HFF-Myc (cell line): Measurements from ENCODE around the gene ELAPOR1.

ENCODE experiments used
- DNase-seq: peaks from one replicate; pipeline ENCODE4 v3.0.0-alpha.2; 2011; ENCODE audit warnings: low read depth; ENCODE audit errors: extremely low read depth
- H3K4me3 ChIP-seq: replicated peaks from 2 replicates; pipeline ENCODE4 v1.5.1; 2011; ENCODE audit warnings: low read depth, mild to moderate bottlenecking, control low read depth, low read length
- TF ChIP-seq, protein P1 (sequence below): IDR thresholded peaks from 2 replicates; pipeline ENCODE4 v1.5.1; 2012; ENCODE audit warnings: mild to moderate bottlenecking, low read depth, low read length, control low read depth; ENCODE audit errors: missing control alignments

The ELAPOR1 gene

DNA sequence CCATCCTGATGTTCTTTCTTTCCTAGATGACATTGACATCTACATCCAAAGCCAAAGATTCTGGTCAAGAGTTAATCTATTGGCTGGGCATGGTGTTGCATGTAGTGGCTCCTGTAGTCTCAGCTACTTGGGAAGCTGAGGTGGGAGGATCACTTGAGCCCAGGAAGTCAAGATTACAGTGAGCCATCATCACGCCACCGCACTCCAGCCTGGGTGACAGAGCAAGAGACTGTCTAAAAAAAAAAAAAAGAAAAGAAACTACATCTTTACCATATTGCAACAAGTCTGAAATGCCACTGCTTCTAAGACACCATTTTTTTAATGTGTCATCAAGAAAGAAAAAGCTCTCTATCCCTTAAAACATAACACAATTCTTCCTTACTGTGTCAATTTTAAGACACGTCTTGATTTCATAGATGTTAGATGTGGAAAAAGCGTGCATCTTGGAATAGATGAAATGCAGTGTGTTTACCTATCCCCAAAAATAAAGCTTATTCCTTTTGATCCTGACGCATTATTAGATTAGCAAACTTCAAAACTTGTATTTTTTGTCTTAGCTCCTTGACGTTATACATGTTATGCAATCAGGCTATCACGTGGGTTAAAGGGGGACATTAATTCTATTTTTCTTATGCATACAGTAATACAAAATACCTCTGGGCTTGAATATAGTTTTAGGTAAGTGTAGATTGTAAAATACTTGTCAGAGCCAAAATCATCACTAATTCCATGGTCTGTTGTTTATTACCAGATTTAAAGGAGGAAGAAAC lies 46.3 kb downstream of the ELAPOR1 start:
- no peak for DNase-seq
- TF ChIP-seq, protein P1, sequence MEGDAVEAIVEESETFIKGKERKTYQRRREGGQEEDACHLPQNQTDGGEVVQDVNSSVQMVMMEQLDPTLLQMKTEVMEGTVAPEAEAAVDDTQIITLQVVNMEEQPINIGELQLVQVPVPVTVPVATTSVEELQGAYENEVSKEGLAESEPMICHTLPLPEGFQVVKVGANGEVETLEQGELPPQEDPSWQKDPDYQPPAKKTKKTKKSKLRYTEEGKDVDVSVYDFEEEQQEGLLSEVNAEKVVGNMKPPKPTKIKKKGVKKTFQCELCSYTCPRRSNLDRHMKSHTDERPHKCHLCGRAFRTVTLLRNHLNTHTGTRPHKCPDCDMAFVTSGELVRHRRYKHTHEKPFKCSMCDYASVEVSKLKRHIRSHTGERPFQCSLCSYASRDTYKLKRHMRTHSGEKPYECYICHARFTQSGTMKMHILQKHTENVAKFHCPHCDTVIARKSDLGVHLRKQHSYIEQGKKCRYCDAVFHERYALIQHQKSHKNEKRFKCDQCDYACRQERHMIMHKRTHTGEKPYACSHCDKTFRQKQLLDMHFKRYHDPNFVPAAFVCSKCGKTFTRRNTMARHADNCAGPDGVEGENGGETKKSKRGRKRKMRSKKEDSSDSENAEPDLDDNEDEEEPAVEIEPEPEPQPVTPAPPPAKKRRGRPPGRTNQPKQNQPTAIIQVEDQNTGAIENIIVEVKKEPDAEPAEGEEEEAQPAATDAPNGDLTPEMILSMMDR, result no peak
- H3K4me3 ChIP-seq, result no peak overlapping the region

DNA sequence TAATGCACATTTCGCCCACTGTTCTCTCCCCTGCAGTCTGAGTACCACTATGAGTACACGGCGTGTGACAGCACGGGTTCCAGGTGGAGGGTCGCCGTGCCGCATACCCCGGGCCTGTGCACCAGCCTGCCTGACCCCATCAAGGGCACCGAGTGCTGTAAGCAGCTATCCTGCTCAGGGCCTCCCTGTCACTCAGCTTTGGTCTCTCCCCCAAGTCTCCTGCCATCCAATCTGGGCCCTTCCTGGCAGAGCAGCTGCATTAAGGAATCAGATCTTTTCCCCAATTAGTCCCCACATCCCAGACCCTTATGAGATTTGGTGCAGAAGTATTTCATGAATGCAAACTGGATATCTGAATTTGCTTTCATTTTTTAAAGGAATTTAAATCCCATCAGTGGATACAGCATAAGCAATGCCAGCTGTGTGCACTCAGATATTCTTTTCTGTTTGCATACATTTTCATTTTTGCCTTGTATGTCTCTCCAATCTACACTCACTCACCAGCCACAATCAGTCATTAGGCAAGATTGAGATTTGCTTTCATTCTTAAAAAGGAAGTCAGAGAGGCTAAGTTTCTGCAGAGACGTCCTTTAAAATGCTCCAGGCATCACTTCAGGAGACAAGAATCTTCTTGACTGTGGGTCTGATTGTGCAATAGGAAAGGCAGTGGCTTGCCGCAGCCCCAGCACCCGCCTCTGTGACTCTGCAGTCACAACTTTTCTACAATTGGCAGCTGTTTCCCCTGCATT lies 48.1 kb downstream of the ELAPOR1 start:
- DNase-seq, result no peak
- TF ChIP-seq, protein P1, result no peak
- no peak overlapping the region for H3K4me3 ChIP-seq

DNA sequence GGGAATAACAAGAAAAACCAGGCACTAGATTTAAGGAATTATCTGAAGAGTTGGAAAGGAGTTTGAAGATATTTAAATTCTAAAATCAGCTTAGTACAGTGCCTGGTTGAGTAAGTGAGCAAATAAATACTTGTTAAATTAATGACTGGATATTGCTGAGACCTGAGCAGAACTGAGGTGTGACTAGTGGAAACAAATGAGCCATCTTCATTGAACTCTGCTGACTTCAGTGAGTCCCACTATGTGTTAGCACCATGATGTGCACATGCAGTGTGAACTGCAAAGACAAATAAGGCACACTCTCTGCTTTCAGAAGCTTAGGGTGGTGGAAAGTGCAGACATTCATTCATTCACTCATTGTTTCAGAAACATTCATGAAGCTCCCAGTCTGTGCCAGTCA lies 48.7 kb downstream of the ELAPOR1 start:
- no peak for DNase-seq
- no peak overlapping the region for H3K4me3 ChIP-seq
- TF ChIP-seq, protein P1, result no peak

DNA sequence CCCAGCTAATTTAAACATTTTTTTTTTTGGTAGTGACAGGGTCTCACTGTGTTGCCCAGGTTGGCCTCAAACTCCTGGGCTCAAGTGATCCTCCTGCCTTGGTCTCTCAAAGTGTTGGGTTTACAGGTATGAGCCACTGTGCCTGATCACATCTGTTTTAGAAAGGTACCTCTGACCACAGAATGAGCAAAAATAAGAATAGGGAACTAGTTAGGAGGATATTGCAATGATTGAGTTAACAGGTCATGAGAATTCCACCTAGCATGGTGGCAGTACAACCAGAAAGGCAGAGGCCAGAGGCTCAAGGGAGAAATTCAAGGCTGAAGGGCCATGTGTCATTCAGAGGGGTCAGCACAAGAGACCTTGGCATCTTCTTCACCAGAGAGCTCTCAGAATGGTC lies 49.6 kb downstream of the ELAPOR1 start:
- H3K4me3 ChIP-seq, result no peak overlapping the region
- TF ChIP-seq, protein P1, result no peak
- no peak for DNase-seq
